Panc1 (cell line): ENCODE measurements around the gene E2F3. TPM values are rescaled to one million over a fixed set of nuclear protein-coding genes. Genes with fewer than 3 reads are reported as not detected.

Experiments used
- ATAC-seq: fragments of 200-7000 bp; cut with Tn5 transposase; 2 replicates; pipeline ENCODE4 v1.9.1; 2020; ENCODE audit warnings: mild to moderate bottlenecking, moderate library complexity
- BruUV-seq: library from RNA; stranded (reverse); fragments of 400-500 nt; replicated peaks from 2 replicates; lab custom pipeline; 2021; lab: Mats Ljungman, UMichigan
- CTCF ChIA-PET: fragments of 300-600 bp; sonication (Branson Sonifier 250); formaldehyde crosslinking; loops from one replicate; lab custom pipeline; 2022; ENCODE audit warnings: antibody characterized with exemption; lab: Charles Lee
- POLR2A ChIA-PET: fragments of 300-600 bp; sonication (Branson Sonifier 250); formaldehyde crosslinking; loops from one replicate; lab custom pipeline; 2022; ENCODE audit warnings: antibody characterized with exemption; lab: Charles Lee
- DNase-seq: peaks from one replicate; pipeline ENCODE4 v3.0.0-alpha.2; 2010; ENCODE audit warnings: low read depth, low spot score
- H3K27ac ChIP-seq: 2 replicates; pipeline ENCODE4 v1.5.1; 2011; ENCODE audit warnings: mild to moderate bottlenecking, low read length, inconsistent platforms
- H3K27me3 ChIP-seq: fragments of 200-500 bp; sonication (Bioruptor generic); 2 replicates; pipeline ENCODE4 v1.6.0; 2014; ENCODE audit warnings: low read length, inconsistent platforms; ENCODE audit not compliant: control insufficient read depth, insufficient read depth
- H3K36me3 ChIP-seq: fragments of 200-500 bp; sonication (Bioruptor generic); 2 replicates; pipeline ENCODE4 v1.5.1; 2014; ENCODE audit warnings: inconsistent platforms, mild to moderate bottlenecking, low read length, moderate library complexity; ENCODE audit not compliant: control insufficient read depth, insufficient read depth
- H3K4me1 ChIP-seq: 2 replicates; pipeline ENCODE4 v1.5.1; 2011; ENCODE audit warnings: inconsistent platforms, mild to moderate bottlenecking, low read length, moderate library complexity; ENCODE audit not compliant: control insufficient read depth, insufficient read depth
- H3K4me3 ChIP-seq, 2 experiments: 2 replicates each; pipeline ENCODE4 v1.5.1; 2011 to 2012; ENCODE audit warnings: low read depth in 2 of 2, low read length in 2 of 2, mild to moderate bottlenecking in 2 of 2, inconsistent platforms in 1 of 2, moderate library complexity in 1 of 2
- H3K9me3 ChIP-seq: fragments of 200-500 bp; sonication (Bioruptor generic); 2 replicates; pipeline ENCODE4 v1.5.1; 2014; ENCODE audit warnings: low read depth, mild to moderate bottlenecking, inconsistent platforms, low read length, moderate library complexity; ENCODE audit not compliant: control insufficient read depth, insufficient read depth
- POLR2AphosphoS5 ChIP-seq: IDR thresholded peaks from 2 replicates; pipeline ENCODE4 v1.6.1; 2012; ENCODE audit warnings: mild to moderate bottlenecking, low read depth, low read length, moderate library complexity
- REST ChIP-seq, 2 experiments: IDR thresholded peaks; 2 replicates each; pipeline ENCODE4 v1.6.1; 2011 to 2012; ENCODE audit warnings: low read depth in 2 of 2, control low read depth in 1 of 2, low read length in 1 of 2, mild to moderate bottlenecking in 1 of 2, moderate library complexity in 1 of 2; ENCODE audit not compliant: insufficient read depth in 1 of 2
- SIN3A ChIP-seq: IDR thresholded peaks from 2 replicates; pipeline ENCODE4 v1.6.1; 2012; ENCODE audit warnings: low read depth, mild to moderate bottlenecking, low read length, moderate library complexity, borderline replicate concordance; ENCODE audit not compliant: insufficient read depth
- TCF7L2 ChIP-seq: IDR thresholded peaks from 2 replicates; pipeline ENCODE4 v1.6.1; 2011; ENCODE audit warnings: mild to moderate bottlenecking, low read depth, low read length, inconsistent platforms
- in situ Hi-C: cut with HindIII; loops from 2 replicates; pipeline ENCODE4 v1.10.0; 2016; ENCODE audit warnings: low sequenced_read_pairs, low pct_unique_long_range_greater_than_20kb
- intact Hi-C: fragments of 100-400 bp; cut with micrococcal nuclease; formaldehyde crosslinking; loops from one replicate; pipeline ENCODE4 v1.10.0; 2022; ENCODE audit not compliant: unreplicated experiment
- total RNA-seq: library from RNA; stranded (reverse); gene quantifications from one replicate; pipeline ENCODE4 v1.2.1, GENCODE V29; 2021; ENCODE audit not compliant: unreplicated experiment
- TF ChIP-seq, protein P1 (sequence below): fragments of 450-650 bp; IDR thresholded peaks from 2 replicates; pipeline ENCODE4 v1.5.1; 2017; ENCODE audit warnings: mild to moderate bottlenecking

The E2F3 gene
- total RNA-seq, 1 experiment from 2014 or later: 31.0 TPM

DNA sequence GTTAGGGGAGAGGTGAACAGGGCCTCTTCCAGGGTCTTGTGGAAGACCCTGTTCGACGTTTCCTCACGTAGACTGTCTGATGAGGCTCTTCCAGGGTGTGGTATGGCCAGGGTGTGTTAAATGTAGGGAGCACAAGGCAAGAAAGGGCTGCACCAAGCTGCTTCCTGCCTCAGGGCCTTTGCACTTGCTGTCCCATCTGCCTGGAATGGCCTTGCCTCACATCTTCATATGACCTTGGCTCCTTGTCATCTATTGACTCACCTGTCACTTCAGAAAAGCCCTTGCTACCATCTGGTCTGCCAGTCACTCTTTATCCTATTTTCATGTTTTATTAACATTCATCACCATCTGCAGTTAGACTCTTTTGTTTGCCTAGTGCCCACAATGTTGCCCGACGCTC, 31.0 kb downstream of the E2F3 start:
- H3K36me3 ChIP-seq: no peaks in the 10 kb centered on the region
- CTCF ChIA-PET: no interaction called here

GRCh38 chr6:20433321-20433720, 31.6 kb downstream of the E2F3 start:
- POLR2A ChIA-PET: no interaction called here
- in situ Hi-C loops: no loop called here

More for the DNA sequence above, 31.0 kb downstream of the E2F3 start:
- in situ Hi-C loops: no loop called here
- DNase-seq (no peak), ATAC-seq (no peak)
- intact Hi-C loops: no loop called here
- Histone ChIP-seq H3K9me3 (no peaks in the 10 kb centered on the region), H3K4me3 (no peak overlapping the region), H3K27me3 (no peaks in the 10 kb centered on the region), H3K27ac (no peak overlapping the region), H3K4me1 (no peaks in the 10 kb centered on the region)
- BruUV-seq: no TSS peak
- TF ChIP-seq POLR2AphosphoS5: no peak
- TF ChIP-seq, protein P1, sequence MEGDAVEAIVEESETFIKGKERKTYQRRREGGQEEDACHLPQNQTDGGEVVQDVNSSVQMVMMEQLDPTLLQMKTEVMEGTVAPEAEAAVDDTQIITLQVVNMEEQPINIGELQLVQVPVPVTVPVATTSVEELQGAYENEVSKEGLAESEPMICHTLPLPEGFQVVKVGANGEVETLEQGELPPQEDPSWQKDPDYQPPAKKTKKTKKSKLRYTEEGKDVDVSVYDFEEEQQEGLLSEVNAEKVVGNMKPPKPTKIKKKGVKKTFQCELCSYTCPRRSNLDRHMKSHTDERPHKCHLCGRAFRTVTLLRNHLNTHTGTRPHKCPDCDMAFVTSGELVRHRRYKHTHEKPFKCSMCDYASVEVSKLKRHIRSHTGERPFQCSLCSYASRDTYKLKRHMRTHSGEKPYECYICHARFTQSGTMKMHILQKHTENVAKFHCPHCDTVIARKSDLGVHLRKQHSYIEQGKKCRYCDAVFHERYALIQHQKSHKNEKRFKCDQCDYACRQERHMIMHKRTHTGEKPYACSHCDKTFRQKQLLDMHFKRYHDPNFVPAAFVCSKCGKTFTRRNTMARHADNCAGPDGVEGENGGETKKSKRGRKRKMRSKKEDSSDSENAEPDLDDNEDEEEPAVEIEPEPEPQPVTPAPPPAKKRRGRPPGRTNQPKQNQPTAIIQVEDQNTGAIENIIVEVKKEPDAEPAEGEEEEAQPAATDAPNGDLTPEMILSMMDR: no peak
- no peak for TF ChIP-seq REST (IDR thresholded peaks at IDR 0.05; ENCODE audit: insufficient read depth in 1 of 2, low read depth in 2 of 2, low read length in 1 of 2)
- TF ChIP-seq TCF7L2: no peak
- no peak for TF ChIP-seq SIN3A
- POLR2A ChIA-PET: no interaction called here

More at GRCh38 chr6:20433321-20433720, 31.6 kb downstream of the E2F3 start:
- DNase-seq (no peak), ATAC-seq (no peak)
- H3K36me3 ChIP-seq: no peaks in the 10 kb centered on the region
- intact Hi-C loops: no loop called here
- H3K27ac ChIP-seq: no peak overlapping the region
- no peak overlapping the region for H3K4me3 ChIP-seq
- no peaks in the 10 kb centered on the region for H3K9me3 ChIP-seq
- CTCF ChIA-PET: no interaction called here
- no TSS peak for BruUV-seq
- no peak for TF ChIP-seq TCF7L2
- no peak for TF ChIP-seq REST (IDR thresholded peaks at IDR 0.05; ENCODE audit: insufficient read depth in 1 of 2, low read depth in 2 of 2, low read length in 1 of 2)
- TF ChIP-seq, protein P1: no peak
- no peak for TF ChIP-seq POLR2AphosphoS5
- no peak for TF ChIP-seq SIN3A
- H3K27me3 ChIP-seq: no peaks in the 10 kb centered on the region
- H3K4me1 ChIP-seq: no peaks in the 10 kb centered on the region
